ENCODE results near the gene HS3ST4.

DNA sequence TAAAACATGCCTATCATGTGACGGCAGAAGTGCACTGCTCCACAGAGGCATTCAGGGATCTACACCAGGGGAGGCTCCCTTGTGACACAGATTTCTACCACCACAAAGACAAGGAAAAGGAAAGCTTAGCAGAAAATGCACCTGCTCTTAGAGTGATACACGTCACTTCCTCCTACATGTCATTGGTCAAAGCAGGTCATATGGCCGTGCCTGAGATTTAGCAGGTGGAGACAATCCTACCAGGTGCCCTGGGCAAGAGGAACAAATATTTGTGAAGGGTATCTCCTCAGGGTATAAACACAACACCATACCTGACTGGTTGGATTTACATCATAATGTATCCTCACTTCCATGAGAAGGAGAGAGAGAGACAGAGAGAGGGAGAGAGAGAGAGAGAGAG lies 362.1 kb downstream of the HS3ST4 start:
- TF ChIP-seq POLR2AphosphoS5 (IDR thresholded peaks at IDR 0.05) = no peak
- TF ChIP-seq, protein P1, sequence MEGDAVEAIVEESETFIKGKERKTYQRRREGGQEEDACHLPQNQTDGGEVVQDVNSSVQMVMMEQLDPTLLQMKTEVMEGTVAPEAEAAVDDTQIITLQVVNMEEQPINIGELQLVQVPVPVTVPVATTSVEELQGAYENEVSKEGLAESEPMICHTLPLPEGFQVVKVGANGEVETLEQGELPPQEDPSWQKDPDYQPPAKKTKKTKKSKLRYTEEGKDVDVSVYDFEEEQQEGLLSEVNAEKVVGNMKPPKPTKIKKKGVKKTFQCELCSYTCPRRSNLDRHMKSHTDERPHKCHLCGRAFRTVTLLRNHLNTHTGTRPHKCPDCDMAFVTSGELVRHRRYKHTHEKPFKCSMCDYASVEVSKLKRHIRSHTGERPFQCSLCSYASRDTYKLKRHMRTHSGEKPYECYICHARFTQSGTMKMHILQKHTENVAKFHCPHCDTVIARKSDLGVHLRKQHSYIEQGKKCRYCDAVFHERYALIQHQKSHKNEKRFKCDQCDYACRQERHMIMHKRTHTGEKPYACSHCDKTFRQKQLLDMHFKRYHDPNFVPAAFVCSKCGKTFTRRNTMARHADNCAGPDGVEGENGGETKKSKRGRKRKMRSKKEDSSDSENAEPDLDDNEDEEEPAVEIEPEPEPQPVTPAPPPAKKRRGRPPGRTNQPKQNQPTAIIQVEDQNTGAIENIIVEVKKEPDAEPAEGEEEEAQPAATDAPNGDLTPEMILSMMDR (IDR thresholded peaks at IDR 0.05) = no peak
- no peak for TF ChIP-seq POLR2A (IDR thresholded peaks at IDR 0.05)
